Measurements from ENCODE around the gene SIX3.

Gene SIX3

DNA sequence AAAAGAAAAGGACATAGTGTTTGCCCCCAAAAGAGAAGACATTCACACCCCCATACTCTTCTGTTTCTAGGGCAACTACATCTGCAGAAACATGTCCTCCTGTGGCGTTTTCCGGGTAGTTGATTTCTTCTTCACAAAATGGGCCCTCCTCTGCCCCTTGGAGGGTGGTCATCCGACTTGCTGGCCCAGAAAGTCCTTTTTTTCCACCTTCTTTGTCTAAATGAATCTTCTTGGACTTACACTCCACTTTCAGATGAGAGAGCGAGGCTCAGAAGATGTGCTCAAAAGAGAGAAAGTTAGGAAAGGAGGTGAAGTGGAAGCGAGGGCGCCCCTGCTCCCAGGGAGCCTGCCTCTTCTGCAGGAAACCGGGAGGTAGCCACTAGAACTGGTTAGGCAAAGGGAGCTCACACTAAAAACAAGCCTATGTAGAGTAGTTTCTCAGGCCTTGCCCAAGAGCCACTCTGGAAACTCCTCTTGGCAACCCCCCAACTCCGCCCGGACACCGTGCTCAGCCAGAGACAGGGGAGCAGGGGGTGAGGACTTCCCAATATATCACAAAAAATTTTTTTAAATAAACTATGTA lies 10.2 kb upstream of the SIX3 start:
- no peak for DNase-seq (ENCODE audit: low spot score)

DNA sequence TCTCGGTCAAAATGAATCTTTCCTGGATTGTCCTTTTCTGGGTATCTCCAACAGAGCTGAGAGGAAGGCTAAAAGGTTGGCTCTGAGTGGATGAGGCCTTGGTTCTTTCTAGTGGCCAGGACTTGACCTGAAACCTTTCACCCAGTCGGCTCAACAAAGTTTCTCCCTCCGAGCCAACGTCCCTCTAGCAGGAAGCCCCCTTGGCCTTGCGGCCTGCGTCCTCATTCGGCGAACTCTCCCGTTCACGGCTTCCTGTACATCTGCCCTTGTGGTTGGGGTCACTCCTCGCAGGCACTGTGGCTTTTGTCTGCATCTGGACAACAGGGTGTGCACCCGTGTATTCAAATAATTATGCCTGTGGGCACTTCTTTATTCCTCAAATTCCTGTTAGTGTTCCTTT lies 9.4 kb upstream of the SIX3 start:
- no peak for DNase-seq (ENCODE audit: low spot score)

DNA sequence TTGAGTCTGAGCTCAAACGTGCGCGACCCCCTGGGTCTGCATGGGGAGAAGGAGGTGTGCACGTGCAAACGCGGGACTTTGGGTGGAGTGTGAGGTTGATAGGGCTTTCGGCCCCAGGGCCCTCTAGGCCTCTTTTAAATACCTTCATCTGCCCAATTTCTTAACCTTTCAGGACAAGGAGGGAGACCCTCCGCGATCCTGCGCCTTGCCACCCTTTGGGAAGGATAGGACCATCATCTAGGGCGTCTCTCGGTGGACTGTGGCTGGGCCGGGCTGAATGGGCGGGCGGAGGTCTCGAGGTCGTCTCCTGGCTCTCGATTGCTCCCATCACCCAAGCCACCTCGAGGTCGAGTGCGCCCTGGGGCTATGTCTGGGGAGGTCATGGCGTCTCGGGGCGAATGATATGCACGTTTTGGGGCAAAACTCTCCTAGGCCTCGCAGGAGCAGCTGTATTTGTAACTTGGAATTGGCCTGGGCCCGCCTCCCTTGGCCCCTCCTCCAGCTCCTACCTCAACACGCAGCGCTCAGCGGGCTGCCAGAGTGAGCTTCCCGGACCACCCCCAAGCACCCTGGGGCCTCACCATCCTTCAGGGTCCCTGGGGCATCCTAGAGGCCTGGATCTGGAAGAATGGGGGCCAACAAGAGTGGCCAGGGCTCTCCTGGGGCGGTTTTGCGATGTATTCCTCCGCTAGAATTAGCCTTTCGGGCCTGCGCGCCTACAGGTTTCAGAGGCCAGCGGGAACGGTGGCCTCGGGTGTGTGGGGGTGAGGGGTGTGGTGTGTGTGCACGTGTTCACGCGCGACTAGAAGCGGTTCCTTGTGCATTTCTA lies 8.7 kb upstream of the SIX3 start:
- DNase-seq (ENCODE audit: low spot score) = no peak

DNA sequence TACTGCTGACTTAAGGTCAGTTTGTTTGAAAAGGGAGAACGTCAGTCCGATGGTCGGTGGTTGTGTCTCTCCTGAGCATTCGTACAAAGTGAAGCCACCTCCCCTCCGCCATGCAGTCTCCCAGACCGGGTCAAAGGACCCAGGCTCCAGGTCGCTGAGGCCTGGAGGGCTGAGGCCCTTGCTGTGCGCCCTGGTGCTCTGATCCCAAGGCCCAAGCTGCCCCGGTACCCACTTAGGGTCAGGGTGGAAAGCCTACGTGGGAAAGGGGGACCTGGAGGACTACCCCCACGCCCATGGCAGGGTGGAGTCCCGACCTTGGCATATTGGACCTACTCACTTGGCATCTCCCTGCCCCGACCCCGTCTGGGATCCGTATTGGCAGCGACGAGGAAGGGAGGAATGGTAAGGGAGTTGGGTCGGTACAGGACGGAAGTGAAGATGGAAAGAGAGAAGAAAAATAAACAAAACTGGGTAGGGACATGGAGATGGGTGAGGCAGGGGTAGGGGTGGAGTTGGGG lies 8.0 kb upstream of the SIX3 start:
- no peak for DNase-seq (ENCODE audit: low spot score)

DNA sequence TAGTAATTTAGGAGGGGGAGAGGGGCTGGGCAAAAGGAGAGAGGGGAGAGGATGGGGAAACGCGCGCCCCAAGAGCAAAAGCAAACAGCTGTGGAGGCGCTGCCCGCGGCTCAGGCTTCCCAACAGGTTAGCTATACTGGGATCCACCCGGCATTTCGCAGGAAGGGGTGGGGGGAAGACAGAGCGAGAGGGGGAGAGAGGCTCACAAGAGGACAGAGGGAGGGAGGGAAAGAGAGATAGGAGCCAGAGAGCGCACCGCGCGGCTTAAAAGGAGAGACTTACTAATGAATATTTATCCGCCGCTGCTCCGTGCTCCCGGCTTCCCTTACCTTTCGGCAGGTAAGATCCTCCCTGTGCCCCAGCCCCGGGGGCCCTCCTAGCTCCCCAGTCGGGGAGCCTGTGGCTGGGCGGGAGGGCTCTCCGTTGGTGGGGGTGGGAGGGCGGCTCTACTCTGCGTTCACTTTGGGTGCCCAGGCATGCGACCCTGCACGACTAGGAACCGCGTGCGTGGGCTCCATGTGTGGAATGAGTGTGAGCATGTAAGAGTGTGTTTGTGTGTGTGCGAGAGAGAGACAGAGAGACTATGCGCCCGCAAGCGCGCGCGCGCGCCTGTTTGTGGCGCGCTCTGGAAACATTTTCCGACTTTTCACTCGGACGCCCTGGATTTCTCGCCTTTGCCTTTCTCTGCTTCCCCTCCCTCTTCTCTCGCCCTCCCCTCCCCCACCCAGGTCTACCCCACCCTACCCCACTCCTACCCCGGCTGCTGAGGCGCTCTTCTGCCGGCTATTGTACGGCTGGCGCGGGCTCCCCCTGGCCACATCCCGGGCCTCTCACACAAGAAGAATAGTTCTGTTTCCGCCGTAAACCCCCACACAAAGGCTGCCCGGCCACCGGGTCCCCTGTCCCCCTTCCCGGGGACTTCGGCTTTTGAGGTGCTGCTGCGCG lies 7.2 kb upstream of the SIX3 start:
- DNase-seq (ENCODE audit: low spot score) = no peak

DNA sequence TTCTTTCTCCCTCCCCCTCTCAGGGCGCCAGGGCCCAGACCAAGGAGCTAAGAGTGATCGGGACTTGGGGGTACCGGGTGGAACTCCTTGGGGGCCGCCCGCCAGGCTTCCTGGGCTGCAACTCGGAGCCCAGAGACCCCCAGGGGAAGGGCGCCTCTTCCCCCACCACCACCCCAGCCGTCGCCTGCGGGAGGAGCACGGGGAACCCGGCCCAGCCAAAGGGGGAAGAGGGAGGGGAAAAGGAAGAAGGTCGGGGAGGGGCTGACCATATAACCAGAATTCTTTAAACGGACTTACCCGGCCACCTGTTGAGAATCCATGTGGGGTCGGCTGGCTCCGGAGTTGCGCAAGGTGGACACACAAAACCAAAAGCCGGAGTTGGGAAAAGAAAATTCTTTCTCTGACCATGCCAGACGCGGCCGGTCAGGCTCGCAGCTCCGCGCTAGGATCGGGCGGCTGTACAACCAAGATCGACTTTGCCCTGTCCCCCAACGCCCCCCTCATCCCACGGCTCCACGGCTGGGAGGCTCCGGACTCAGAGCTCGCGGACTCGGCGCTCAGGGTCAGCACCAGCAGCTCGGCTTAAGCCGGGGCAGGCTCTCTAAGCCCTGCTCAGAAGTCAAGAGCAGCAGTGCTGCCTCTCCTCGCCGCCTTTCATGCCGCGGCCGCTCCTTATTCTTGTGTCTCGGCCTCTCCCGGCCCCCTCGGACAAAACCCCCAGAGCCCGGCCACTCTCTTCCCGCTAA lies 6.3 kb upstream of the SIX3 start:
- DNase-seq (ENCODE audit: low spot score) = no peak

DNA sequence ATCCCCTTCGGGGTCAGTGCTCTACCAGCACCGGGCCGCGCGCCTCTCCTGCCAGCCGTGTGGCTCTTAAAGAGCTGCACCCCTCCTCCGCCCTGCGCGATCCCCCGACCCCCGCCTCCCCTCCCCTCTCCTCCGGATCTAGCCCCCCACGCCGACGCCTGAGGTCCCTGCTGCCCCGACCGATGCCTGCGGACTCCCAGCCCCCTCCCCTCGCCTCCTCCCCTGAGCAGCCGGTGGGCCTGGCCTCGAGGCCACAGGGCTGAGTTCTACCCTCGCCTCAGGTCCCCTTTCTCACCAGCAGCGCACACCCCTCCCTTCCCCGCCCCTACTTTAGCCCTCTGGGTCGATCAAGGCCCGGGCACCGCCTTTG lies 5.8 kb upstream of the SIX3 start:
- no peak for DNase-seq (ENCODE audit: low spot score)

DNA sequence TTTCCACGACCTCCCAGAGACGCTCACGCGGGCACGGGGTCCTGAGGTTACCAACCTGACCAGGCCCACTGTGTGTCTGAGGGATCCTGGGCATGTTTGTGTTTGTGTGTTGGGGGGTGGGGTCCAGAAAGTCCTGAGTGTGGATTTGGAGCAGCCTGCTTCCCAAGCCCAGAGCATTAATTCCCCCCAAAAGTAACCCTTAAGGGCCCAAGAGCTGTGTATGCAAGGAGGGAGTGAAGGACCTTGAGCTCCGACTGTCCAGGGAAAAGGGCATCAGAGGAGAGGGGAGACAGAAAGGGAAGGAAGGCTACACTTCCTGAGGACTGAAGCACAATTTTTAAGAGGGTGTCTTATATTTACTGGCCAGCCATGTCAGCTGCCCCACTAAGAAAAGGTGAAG lies 5.2 kb upstream of the SIX3 start:
- no peak for DNase-seq (ENCODE audit: low spot score)

DNA sequence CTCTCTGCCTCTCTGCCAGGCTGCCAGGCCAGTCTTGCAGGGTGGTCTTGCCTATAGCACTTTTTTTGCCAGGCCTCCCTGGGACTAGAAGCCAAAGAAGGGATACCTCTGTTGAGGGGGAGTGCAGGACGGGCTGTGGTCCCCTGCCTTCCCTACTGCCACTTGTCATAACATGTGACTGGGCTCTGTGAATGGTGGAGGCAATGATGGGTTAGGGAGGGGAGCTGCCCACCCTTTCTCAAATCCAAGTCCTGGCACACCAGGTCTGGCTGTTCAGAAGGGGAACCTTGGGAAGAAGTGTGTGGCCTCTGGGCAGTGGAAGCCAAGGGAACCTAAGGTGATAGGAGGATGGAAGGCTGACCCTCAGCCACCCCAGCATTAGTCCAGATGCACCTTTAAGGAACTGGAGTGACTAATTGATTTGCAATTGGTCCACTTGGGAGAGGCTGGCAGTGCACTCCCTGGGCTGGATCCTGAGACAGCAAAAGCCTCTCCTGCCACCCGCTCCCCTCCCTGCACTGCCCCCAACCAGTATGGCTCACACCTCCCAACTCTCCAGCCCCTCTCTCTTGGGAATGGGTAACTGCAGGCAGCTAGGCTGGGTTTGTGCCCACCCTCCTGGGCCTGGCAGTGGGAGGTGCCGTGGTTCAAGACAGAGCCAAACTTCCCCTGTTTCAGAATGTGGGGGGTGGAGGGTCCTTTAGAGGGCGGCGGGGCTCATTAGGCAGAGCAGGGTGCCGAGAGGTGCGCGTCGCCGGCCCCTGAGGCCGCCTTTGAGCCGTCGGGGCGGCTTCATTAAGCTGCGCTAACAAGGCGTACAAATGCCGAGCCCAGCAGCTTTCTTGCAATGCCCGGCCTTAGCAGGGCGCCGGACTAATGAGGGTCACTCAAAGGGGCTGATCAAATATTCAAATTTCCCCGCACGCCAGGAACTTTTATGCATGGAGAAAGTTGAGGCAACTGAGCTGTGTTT lies 4.5 kb upstream of the SIX3 start:
- no peak for DNase-seq (ENCODE audit: low spot score)

DNA sequence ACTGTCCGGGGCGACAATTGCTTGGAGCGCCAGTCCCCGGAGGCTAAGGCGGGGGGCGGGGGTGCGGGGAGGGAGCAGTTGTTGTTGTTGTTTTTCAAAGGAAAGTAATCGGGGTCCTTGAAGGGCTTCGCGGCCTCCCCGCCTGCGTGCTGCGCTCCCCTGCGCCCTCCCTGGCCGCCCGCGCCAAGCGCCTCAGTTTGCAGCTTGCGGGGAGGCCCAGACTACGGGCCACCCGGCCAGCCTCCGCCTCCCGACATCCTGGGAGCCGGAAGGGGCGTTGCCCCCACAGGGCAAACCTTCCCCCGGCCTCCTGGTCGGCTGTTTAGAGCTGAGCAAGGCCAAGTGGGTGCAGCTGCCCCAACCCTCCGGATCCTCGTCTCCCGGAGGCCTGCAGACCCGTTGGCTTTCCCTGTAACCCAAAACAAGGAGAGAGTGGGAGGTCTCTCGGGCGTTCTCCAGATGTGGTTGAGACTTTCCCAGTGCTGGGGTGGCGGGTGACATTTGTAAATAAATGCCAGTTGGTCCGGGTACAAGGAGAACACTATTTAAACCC lies 3.7 kb upstream of the SIX3 start:
- no peak for DNase-seq (ENCODE audit: low spot score)

DNA sequence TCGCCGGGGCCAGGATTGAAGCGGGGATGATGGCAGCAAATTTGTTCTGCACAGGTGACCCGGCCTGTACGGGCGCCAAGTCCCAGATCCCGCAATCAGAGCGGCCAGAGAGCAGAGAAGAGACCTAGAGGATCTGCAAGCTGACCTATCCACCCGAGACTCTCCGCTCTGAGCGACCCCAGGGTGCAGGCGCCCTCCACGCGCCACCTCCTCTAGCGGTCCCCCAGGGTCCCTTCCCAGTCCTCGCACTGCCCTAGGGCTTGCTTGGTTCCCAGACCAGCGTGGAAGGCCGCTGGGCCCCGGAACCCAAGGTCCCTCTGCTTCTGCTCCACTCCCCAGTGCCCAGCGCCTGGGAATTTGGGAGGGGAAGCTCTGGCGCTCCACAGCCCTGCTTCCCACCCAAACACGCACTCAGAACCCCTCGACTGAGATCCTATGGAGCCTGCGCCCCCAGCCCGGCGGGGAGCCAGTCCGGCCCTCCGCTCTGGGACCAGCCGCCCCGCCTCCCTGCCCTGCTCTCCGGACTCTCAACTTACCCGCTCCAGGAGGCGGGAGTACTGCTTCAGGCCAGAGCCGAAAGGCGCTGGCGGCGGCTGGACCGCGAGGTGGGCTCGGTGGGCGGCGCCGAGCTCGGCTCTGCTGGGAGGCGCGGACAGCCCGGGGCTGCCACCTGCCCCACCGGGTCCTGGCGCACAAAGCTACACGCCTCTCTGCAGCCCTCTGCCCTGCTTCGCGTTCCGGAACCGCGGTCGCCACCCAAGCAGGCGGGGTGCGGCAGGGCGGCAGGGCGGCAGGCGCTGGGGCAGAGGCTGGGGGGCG lies 3.0 kb upstream of the SIX3 start:
- DNase-seq (ENCODE audit: low spot score) = no peak

DNA sequence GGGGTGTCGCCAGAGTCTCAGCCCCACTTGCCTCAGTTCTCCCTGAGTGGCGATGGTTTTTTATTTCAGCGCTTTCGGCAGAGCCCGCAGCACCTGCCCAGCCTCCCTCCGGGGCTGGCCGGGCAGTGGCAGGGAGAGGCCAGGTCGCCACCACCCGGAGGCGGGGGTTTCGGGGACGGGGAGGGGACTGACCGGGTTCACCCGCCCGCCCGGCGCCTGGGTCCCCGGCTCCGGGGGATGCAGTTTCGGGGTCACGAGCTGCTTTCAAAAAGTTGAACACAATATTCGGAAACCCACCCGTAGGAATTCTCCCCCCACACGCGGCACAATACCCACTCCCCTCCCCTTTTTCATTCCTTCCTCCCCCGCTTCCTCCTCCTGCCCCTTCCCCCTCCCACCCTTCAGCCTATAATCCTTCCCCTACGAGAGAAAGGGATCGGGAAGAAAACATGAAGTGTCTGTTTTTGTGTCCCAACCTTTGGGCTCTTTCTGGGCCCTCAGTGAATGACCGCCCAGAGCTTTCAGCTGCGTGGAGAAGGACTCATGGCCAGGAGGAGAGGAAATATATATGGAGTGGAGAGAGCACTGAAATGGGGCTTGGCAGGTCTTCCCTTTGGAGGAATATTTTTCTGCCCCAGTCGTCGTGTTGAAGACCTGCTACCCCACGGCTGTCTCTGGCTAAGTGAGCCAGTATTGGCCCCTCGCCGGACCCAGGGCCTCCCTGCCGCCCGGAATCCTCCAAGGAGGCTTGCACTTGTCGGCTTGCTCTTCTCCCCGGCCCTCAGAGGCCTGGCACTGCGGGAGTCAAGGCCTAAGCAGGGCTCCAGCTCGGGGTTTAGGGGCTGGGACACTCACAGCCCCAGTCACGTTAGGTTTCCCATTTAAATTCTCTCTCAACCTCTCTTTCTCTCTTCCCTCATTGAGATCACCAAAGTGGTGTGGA lies 2.1 kb upstream of the SIX3 start:
- DNase-seq (ENCODE audit: low spot score) = no peak

DNA sequence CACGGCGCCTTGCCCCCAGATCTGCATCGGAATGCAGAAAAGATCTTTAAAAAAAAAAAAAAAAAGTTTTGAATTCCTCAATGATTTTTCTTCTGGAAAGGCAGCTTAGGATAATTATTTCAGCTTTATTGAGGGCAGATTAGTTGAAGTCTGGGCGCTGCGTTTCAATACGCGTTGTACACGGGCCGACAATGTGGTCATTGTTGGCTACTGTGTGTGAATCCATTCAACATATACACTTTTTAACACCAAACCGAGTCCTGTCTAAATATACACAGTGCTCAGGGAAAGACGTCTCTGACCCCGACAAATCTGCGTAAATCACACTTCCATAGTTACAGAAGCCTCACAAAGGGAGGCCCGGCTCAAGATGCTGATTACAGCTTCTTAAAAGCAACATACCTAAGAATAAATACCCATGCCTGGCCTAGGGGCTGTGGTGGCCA lies 1.4 kb upstream of the SIX3 start:
- no peak for DNase-seq (ENCODE audit: low spot score)

DNA sequence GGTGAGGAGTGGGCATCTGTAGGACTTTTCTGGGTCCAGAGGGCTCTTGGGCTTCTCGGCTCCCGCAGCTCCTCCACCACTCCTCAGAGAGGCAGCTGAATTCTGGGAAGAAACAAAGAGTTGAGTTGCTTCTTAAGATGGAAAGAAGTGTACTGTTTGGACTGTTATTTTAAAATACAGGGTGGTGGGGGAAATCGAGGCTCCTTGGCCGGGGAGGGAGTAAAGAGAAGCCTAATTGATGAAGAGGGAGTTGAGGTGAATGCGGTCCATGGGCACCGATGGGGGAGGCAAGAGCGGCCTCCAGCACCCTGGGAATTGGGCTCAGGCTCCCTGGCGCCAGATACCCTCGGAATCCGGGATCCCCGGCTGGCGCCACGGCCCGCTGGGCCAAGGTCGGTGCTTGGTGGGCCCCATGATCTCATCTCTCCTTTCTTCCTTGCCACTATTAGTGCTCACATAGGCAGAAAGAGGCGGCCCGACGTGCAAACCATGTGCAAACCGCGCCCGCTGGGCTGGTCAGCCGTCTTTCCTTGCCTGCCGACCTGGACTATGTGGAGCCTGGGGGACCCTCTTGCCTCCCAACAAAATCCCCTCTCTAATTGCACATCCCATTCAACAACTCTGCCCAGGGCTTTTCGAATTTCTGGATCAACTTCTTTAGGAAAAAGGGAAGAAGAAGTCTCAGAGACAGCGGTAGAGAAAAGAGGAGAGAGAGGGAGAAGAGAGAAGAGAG lies 604 bp upstream of the SIX3 start:
- no peak for DNase-seq (ENCODE audit: low spot score)

DNA sequence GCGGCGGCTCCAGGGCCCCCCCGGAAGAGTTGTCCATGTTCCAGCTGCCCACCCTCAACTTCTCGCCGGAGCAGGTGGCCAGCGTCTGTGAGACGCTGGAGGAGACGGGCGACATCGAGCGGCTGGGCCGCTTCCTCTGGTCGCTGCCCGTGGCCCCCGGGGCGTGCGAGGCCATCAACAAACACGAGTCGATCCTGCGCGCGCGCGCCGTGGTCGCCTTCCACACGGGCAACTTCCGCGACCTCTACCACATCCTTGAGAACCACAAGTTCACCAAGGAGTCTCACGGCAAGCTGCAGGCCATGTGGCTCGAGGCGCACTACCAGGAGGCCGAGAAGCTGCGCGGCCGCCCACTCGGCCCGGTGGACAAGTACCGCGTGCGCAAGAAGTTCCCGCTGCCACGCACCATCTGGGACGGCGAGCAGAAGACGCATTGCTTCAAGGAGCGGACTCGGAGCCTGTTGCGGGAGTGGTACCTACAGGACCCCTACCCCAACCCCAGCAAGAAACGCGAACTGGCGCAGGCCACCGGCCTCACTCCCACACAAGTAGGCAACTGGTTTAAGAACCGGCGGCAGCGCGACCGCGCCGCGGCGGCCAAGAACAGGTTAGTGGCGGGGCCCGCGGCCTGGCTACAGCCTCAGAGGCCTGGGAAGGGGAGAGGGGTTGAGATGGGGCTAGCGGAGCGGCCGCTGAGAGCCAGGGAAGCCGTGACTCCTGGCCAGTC lies 965 bp downstream of the SIX3 start:
- DNase-seq (ENCODE audit: low spot score) = no peak

DNA sequence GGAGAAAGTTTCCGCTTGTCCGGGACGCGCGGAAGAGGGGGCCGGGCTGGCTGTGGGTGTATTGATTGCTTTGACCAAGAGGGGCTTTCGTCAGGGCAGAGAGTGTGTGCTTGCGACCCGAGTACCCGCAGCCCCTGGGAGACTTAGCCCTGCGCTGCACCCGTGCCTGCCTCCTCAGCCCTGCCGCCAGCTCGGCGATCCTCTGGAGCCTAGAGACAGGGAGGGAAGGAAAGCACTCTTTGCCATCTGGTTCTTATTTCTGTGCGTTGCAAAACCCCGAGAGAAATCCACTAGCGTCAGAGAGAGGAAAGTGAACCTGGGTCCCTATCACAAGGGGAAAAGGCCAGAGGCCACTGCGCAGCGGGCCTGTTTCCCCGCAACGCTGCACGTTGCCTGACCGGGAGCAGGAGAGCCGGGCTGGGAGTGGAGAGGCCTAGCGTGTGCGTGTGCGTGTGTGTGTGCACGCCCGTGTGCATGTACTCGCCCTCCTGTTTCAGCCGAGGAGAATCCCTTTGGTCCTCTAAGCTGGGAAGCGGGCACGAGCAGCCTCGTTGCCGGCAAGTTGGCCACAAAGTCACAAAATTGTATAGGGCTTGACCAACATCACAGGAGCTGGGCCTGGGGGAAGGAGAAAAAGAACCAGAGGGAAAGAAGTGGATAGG lies 1.7 kb downstream of the SIX3 start:
- DNase-seq (ENCODE audit: low spot score) = no peak

All from Ammon's horn (tissue), 1 donor.